CD4-positive, alpha-beta T cell treated with Interleukin-15 for 1 hour (primary cell): Measurements from ENCODE around the gene TCEAL5.
"Not testable (repeated sequence)": the region's sequence is repeated elsewhere in the genome, so short reads cannot be mapped to it uniquely, and the experiment has no call there.

Experiments
- DNase-seq: peaks from one replicate; pipeline ENCODE4 v3.0.0-alpha.2; 2020

TCEAL5 gene, protein sequence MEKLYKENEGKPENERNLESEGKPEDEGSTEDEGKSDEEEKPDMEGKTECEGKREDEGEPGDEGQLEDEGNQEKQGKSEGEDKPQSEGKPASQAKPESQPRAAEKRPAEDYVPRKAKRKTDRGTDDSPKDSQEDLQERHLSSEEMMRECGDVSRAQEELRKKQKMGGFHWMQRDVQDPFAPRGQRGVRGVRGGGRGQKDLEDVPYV

DNA sequence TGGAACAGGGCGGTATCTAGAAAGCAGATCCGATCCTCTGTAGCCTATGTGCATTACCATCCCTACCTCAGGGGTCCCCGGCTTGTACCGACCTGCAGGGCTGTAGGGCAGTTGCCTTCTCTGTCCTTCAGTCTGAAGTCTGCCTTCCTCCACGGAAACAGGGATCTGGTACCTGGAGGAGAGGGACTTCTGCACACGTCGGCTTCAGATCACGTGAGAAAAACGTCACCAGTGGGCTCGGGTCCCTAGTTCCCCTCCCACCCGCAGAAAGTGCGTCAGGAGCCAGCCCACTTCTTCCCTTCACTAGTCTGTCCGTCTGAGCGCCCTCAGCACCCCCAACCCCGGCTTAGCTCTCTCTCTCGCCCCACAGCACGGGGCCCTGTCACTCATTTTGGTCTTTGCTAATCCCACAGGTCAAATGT lies at the start of gene TCEAL5:
Gene TCEAL5 (minus strand): TSS at position 170 of the 422 bp plus-strand sequence. CDS start 2,187 bp downstream, outside the sequence.
- no peak for DNase-seq

DNA sequence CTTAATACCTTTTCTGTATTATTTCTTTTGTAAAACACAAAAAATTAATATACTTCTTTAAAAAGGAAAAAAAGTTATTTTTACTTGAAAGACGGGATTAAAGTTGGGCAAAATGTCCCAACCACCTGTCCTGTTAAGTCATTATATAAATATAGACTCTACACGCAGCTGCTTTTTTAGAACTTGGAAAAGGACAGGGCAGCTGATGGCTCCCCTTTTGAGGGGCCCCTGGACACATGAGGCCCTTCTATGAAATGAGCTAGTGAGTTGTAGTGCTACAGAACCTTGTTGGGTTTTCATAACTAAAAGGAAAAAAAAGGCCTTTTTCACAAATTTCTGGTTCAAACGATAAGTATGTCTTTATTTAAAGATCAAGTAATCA lies 34.8 kb upstream of the TCEAL5 start:
- no peak for DNase-seq

DNA sequence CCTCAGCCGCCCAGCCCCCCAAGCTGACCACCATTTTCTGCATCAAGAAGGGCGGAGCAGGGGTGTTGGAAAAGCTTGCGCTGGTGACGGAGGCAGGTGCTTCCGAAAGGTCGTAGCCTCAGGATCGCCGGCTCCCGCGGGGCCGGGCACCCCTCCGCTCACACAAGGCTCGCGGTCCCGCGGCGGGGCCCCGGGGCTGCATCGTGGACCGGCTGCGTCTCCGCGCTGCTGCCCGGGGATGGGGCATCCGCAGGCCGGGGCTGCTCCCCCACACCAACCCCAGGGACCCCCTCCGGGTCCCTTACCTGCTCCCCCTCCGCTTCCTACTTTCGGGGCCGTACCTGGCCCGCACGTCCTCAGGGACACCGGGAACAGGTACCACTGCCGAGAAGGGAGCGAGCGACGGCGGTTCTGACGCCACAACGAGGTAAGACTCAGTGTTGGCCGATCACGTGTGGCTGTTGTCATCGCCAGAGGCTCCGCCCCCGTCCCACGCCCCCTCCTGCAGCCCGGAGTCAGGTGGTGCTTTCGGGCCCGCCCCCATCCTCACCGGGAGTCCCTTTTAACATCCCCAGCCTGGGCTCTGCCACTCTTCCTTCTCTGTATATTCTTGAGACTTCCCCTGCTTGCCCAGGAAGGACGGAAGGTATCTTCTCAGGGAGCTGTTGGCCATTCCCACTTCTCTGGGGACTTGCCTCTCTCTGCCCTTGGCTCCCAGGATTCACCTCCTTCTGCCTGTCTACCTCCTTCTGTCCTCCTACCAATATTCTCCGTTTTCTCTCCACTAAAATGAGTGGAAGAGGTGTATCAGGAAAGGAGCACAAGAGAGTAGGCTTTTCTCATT lies 34.2 kb upstream of the TCEAL5 start, which contains the start of gene BEX2:
Gene BEX2 (minus strand): TSS at position 436 of the 844 bp plus-strand sequence. CDS start 1,014 bp downstream, outside the sequence.
- DNase-seq: peak; percentile 87

DNA sequence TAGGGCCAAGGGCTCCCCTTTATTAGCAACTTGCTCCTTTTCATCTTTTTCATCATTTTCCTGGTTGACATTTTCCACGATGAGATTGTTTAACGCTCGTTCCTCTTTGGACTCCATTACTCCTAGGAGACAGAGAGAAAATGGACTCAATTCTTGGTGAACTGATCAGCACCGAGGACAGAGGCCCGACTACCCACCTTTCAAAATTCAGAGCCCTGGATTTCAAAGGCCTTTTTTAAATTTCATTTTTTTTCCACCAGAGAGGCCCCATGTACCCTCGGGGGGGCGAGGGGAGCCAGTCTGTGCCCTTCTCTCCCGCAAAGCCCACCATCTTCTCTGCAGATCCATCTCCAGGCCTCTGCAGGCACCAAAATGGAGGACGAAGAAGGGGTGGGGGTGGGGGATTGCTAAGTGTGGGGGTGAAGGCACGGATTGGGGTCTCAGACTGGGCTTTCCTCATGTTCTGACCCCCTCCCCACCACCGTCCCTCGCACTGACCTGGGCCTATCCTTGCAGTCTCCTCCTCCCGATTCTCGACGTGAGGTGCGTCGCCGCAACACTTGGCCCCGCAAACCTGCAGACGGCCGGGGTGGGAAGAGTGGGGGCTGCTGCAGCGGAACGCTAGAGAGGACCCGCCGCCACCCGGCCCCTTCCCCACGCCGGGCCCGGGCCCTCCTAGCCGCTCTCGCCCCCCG lies 33.5 kb upstream of the TCEAL5 start:
- no peak for DNase-seq

DNA sequence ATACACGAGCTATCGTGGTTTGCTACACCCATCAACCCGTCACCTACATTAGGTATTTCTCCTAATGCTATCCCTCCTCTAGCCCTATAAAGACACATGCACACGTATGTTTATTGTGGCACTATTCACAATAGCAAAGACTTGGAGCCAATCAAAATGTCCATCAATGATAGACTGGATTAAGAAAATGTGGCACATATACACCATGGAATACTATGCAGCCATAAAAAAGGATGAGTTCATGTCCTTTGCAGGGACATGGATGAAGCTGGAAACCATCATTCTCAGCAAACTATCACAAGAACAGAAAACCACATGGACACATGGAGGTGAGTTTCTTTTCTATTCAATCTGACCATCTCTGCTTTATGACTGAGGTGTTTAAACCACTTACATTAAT lies 29.1 kb upstream of the TCEAL5 start:
- not testable (repeated sequence) for DNase-seq

DNA sequence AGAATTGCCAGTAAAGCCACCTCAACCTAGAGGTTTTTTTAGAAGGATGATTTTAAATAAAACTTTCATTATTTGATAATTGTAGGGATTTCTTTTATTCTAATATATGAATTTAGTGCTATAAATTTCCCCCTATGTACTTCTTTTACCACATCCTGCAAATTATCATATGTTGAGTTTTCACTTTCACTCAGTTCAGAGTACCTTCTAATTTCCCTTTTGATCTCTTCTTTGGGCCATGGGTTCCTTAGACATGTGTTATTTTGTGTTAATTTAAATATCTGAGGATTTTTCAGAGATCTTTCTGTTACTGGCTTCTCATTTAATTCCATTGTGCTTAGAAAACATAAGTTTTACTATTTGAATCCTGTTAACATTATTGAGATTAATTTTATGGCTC lies 28.2 kb upstream of the TCEAL5 start:
- no peak for DNase-seq

DNA sequence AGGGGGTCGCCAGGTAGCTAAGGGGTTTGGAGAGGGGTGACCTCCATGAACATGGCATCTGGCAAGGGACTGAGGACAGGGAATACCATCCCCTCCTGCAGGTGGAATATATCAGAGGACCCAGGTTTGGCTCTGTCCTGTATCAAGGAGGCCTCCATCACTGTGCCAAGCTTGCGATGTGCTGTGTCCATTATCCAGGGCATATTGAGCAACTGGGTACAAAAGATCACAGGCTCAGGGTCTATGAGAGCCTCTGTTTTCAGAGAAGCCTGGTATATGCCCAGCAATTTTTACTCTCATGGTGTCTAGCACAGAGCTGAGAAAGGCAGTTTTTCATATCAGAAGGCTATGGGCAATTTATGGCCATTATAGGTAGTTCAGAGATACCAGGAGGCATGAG lies 16.6 kb upstream of the TCEAL5 start:
- no peak for DNase-seq

DNA sequence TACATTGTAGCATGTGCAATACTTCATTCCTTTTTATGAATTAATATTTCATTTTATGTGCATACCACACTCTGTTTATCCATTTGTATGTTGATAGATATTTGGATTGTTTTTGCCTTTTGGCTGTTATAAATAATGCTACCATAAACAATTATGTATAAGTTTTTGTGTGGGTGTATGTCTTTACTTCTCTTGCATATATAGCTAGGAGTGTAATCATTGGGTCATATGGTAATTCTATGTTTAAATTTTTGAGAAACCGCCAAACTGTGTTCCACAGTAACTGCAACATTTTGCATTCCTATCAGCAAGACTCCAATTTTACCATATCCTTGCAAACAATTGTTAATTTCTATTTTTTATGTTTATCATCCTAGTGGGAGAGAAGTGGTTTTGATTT lies 3.1 kb upstream of the TCEAL5 start:
- DNase-seq: no peak

DNA sequence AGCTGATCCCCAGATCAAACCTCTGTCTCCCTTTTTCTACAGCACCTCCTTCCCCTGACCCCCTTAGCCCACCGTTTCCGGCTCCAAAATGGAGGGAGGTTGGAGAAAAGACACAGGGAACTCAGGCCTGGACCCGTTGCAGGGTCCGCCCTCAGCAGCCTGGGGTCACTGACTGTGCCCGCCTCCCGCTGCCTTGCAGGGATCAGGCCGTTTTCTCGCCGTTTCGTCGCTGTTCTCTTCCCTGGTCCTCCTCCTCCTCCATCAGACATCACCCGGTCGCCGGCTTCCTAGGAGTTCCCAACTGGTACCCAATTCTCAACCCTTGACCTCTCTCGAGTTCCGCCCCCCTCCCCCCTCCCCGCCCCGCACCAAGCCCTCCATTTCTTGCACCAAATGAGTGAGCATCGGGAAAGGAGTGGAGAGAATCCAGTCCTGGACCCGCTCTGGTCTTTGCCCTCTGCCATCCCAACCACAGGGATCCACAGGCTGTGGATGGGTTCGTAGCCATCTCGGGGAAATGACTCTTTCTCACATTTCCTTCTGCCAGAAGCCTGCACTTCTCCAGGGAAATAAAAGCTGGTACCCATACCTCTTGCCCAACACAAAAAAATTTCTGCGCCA lies 493 bp downstream of the TCEAL5 start:
- DNase-seq: no peak

DNA sequence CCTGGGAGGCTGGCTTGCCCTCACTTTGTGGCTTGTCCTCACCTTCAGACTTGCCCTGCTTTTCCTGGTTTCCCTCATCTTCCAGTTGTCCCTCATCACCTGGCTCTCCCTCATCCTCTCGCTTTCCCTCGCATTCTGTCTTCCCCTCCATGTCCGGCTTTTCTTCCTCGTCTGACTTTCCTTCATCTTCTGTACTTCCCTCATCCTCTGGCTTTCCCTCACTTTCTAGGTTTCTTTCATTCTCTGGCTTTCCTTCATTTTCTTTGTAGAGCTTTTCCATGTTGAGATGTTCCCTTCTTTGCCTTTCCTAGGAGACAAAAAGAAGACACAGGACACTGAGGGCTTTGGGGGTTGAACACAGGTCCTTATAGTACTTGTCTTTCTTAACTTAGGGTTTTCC lies 2.3 kb downstream of the TCEAL5 start:
- no peak for DNase-seq

DNA sequence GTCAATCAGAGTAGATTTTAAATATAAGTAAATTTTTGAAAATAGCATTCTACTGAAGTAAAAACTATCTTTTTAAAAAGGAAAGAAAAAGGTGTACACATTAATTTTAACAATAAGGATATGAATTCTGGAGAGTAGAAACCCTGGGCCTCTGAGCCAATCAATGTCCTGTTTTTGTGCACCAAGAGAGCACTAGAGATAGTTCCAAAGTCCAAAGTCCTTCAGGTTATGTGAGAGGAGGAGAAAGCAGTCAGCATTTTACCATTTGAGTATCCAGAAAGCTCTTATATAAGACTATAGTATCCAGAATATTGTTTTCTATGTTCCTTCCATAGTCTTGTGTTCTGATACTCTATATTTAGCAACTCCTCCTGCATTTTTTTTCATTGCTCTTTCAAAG lies 18.3 kb downstream of the TCEAL5 start:
- no peak for DNase-seq

DNA sequence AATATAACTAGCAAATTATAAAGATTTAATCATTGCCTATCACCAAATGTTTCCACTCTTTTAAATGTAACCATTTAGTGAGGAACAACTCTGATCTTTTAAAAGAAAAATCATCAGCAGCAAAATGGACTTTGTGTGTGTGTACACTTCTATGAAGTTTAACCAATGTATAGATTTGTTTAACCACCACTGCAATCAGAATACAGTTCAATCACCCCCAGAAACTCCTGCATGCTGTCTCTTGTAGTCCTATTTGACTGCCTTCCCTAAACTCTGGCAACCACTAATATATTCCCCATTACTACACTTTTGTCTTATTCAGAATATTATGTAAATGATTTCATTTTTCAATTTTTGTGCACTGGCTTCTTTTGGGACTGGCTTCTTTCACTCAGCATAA lies 19.9 kb downstream of the TCEAL5 start:
- no peak for DNase-seq

DNA sequence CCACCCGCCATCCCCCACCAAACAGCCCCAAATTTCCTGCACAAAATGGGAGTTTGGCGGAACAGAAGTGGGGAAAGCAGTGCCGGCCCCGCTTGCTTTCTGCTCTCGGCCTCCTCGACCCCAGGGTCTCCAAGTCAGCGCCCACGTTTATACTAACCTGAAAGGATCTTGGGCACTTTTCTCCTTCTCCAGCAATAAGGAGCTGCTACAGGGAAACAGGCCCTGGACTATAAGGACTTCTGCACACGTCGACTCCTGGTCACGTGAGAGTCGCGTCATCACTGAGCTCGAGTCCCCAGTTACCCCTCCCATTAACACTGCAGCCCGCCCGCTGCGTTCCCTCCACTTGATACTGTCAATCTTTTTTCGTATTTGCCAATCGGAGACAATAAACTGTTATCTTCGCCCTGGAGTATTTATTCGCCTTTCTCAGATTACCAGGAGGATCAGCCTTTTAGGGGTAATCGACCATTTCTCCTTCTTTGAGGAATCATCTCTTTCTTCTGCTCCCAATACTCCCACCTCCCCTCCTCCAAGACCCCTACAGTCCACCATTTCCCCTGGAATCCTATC lies 21.5 kb downstream of the TCEAL5 start, which contains the start of gene TCEAL8:
Gene TCEAL8 (minus strand): TSS at position 235 of the 573 bp plus-strand sequence. CDS start 1,176 bp downstream, outside the sequence.
- DNase-seq: peak; percentile 68

DNA sequence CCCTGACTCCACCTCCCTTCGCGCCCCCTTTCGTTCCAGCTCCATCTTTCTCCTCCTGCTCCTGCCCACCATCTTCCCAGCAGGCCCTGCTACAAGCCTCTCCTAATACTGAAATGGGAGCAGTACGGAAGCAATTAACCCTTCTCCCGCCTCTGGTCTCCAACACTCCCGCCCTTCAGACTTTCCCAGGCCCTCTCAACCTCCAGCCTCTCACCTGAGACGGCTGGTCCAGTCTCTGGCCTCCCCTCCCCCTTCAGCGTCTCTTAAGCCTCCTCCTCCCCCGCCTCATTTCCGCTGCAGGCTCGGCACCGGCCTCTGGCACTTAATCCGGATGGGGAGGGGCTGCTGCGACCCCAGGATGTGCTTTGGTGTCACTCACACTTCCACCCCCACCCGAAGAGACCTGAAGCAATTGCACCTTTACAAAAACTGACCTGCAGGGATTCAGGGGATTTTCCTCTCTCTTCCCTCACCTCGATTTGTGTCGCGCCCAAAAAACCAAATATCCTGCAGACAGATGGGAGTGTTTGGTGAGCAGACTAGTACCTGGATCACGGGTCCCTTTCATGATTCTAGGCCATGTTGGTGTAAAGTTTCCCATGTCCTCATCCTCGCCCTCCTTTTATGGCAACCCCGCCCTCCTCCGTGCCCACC lies 22.3 kb downstream of the TCEAL5 start:
- peak; percentile 24 for DNase-seq

DNA sequence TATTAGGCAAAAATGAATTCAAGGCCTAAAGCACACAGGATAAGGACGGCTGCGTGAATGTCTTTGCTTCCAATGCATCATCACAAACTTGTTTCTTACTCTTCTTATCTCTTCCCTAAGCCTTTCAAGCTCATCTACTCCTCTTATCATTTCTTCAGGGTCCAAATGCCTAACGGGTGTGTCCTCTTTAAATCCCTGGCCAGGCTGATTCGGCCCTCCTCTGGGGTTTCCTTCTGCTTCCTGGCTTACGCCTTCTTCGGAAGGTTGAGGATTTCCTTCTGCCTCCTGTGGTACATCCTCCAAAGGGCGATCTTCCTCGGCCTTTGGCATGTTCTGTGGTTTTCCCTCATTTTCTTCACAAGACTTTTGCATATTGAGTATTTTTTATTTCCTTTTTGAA lies 22.9 kb downstream of the TCEAL5 start:
- no peak for DNase-seq

DNA sequence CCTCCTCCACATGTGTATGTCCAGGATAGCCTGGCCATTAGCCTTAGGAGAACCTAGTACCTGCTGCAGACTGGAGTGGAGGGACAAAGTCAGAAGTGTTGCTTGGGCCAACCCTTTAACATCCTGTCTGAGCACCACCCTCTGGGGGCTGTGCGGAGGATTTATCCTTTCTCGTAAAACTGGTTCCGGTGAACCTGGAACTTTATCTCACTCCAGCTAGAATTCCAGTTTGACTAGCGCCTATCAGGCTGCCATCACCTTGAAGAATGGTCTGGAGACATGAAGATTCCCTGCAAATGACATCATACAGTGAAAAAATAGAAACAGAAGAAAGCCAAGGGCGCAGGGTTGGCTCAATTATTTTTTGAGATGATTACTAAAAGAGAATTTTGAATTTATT lies 25.6 kb downstream of the TCEAL5 start:
- DNase-seq: no peak

DNA sequence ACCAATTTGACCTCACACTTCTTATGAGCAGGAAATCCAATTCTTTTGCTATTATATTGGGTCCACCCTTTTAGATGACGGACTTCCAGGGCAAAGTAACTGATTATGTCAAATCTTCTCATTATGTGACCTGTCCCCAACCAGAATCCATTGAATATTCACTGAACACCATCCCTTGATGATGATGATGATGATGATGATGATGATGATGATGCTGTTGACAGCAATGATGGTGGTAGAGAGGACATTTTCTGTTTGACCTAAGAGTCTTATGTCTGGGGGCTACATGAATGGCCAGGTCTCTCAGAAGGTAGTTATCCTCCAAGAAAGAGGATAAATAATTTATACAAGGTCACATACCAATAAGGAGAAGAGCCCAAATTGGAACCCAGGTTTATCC lies 26.7 kb downstream of the TCEAL5 start:
- DNase-seq: no peak

DNA sequence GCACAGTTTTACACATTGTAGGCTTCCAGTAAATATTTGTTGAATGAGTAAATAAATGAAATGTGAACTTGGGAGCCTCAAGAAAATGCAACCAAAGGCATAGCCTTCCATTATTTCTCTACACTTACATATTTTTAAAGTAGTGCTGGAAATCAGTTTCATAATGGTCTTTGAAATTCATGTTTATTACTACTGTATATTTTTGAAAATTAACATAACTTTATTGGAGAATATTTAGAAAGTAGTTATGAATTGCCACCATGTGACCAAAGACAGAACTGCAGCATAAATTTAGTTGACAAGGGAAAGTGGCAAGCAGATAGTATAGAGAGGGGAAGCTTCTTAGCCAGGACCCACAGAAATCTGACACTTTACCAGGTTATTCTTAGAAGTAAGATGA lies 28.0 kb downstream of the TCEAL5 start:
- DNase-seq: no peak

DNA sequence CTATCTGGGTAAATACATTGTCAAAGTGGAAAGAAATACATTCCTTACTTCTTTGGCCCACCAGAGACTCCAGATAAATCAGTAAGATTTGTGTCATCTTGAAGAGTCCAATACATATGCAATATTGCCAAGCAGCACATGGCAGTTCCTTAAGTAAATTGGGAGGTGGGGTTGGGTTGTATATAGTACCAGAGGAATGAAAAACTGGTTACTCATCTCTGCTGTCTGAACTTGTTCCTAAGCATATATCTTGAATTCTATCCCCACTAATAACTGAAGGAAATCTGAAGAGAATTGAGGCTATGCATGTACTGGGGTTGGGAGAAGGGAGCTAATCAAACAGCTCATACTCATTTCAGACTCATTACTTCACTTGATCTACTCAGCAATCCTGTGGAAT lies 36.4 kb downstream of the TCEAL5 start:
- no peak for DNase-seq

DNA sequence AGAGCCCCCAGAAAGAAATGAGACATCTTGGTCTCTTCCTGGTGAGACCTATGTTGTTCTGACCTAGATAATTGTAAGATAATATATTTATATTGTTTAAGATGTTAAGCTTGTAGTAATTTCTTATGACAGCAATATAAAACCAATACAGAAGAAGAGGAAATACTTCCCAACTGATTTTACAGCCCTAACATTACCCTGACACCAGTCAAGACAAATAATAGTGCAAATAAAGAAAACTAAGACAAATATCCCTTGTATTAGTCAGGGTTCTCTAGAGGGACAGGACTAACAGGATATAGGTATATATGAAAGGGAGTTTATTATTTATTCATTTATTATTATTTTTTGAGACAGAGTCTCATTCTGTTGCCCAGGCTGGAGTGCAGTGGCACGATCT lies 40.3 kb downstream of the TCEAL5 start:
- no peak for DNase-seq

DNA sequence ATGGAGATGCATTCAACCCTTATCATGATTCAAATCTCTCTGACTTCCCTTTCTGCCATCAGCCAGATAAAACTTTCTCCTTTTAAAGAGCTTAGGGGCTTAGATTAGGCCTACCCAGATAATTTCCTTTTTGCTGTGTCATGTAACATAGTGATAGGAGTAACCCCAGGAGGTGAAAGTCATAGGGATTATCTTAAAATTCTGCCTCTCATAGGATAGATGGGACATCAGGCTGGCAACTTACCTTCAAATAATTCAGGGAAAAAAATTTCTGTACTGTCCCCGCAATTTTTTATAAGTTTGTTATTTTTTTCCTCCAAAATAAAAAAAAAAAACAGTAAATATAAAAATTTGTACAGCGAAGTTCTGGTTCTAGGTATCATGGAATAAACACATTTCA lies 40.9 kb downstream of the TCEAL5 start:
- DNase-seq: not testable (repeated sequence)

DNA sequence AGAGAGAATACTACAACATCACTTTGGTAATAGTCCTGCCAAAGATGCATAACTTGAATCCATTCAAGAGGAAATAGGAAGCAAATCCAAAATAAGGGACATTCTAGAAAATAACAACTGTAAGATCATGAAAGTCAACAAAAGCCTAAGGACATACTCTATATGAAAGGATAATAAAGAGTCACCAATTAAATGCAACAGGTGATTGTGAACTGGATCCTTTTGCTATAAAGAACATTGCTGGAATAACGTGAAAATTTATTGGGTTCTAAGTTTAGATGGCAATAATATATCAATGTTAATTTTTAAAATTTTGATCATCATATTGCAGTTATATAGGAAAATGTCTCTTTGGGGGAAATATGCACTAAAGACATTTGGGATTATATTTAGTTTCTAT lies 41.7 kb downstream of the TCEAL5 start:
- DNase-seq: no peak
